BLaER1 (cell line): ENCODE results near the gene ANKRA2.

Source experiments
- H3K27ac ChIP-seq: shearing (Covaris generic); formaldehyde crosslinking; 2 replicates; pipeline ENCODE4 v1.8.1; 2022
- H3K27me3 ChIP-seq: shearing (Covaris generic); formaldehyde crosslinking; 2 replicates; pipeline ENCODE4 v1.8.1; 2022
- H3K36me3 ChIP-seq: shearing (Covaris generic); formaldehyde crosslinking; 2 replicates; pipeline ENCODE4 v1.8.1; 2022
- H3K4me1 ChIP-seq: shearing (Covaris generic); formaldehyde crosslinking; 2 replicates; pipeline ENCODE4 v1.8.1; 2022
- H3K4me2 ChIP-seq: shearing (Covaris generic); formaldehyde crosslinking; 2 replicates; pipeline ENCODE4 v1.8.1; 2022
- H3K4me3 ChIP-seq: shearing (Covaris generic); formaldehyde crosslinking; 2 replicates; pipeline ENCODE4 v1.8.1; 2022
- H3K9ac ChIP-seq: shearing (Covaris generic); formaldehyde crosslinking; 2 replicates; pipeline ENCODE4 v1.8.1; 2022
- H3K9me3 ChIP-seq: shearing (Covaris generic); formaldehyde crosslinking; 2 replicates; pipeline ENCODE4 v1.8.1; 2022
- H4K20me1 ChIP-seq: shearing (Covaris generic); formaldehyde crosslinking; 2 replicates; pipeline ENCODE4 v1.8.1; 2022
- Cebpa-rat ChIP-seq: shearing (Covaris generic); IDR thresholded peaks from 2 replicates; pipeline ENCODE4 v1.8.1; 2022

ANKRA2 gene, protein sequence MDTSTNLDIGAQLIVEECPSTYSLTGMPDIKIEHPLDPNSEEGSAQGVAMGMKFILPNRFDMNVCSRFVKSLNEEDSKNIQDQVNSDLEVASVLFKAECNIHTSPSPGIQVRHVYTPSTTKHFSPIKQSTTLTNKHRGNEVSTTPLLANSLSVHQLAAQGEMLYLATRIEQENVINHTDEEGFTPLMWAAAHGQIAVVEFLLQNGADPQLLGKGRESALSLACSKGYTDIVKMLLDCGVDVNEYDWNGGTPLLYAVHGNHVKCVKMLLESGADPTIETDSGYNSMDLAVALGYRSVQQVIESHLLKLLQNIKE

DNA sequence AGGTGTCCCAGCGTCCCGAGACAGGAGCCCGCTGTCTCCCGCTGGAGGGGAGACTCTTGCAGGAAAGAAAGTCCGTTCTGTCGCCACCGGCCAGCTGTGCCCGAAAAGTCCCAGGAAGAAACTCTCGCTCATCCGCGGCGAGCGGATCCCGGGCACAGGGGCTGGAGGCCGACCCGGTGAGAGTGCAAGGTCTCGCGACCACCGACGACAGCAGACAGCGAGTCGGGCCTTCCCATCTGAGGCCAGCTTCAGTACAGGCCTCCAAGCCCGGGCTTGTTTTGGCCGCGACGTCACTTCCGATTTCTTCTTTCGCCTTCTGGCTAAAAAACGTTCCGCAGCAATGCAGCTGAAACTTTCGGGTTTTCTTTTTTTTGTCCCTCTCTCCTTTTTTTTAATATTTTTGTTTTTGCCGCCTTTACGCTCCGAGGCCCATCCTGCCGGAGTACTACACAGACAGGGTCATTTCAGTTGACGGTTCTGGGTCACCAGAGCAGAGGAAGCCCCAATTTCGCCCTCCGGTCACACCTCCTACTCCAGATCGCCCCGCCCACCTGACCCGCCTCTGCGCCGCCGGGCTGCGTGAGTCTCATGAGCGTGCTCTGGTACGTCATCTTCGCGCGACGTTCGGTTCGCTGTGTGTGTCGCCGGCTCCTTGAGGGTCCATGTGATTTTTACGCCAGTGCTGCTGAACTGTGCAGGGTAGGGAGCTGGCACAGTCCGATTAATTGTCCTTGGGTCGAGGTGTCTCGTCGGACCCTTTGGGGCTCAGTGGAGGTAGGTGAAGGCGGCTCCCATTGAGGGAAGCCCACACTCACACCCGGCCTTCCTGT, at the start of gene ANKRA2, which contains the start of gene UTP15:
TSS of gene ANKRA2 (minus strand) at position 501 of the 830 bp plus-strand sequence. CDS start 2,758 bp downstream, outside the sequence.
TSS of gene UTP15 (plus strand) at position 605 of the 830 bp plus-strand sequence. CDS start 1,602 bp downstream, outside the sequence.
- Histone ChIP-seq H3K36me3 (peaks cover 38% of the 10 kb centered on the region), H3K9me3 (no peaks in the 10 kb centered on the region), H3K27me3 (no peaks in the 10 kb centered on the region), H3K27ac (peak within 1 kb of the TSS; percentile 90), H3K4me2 (peak within 1 kb of the TSS; percentile 85), H3K4me1 (peaks cover 32% of the 10 kb centered on the region), H3K4me3 (peak within 1 kb of the TSS; percentile 79), H4K20me1 (peaks cover 13% of the 10 kb centered on the region; the same call in 1 of the 2 replicates), H3K9ac (peak within 1 kb of the TSS; percentile 95)
- TF ChIP-seq Cebpa-rat = no peak

DNA sequence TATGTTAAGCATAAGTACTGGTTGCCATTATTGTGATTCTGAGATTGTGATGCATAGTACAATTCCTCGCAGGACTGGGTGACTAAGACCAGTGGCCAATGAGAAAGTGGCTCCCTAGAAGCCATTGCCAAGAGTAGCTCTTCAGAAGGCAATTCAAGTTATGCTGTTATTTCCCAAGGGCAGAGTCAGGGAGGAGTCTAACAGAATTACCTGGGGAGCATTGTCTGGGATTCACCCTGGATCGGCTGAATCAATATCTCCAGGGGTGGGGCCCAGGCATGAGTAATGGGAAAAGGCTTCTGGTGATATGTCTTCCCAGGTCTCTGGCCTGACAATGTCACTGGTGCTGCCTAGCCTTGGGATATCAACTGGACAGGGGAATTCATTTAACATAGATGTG, 49.6 kb upstream of the ANKRA2 start:
- no peaks in the 10 kb centered on the region for H3K27me3 ChIP-seq
- no peaks in the 10 kb centered on the region for H4K20me1 ChIP-seq
- H3K9ac ChIP-seq = no peak overlapping the region
- peaks cover 11% of the 10 kb centered on the region; the same call in 1 of the 2 replicates for H3K9me3 ChIP-seq
- no peak overlapping the region for H3K4me2 ChIP-seq
- H3K27ac ChIP-seq = no peak overlapping the region
- H3K36me3 ChIP-seq = no peaks in the 10 kb centered on the region
- no peaks in the 10 kb centered on the region for H3K4me1 ChIP-seq
- no peak overlapping the region for H3K4me3 ChIP-seq
- no peak for TF ChIP-seq Cebpa-rat

DNA sequence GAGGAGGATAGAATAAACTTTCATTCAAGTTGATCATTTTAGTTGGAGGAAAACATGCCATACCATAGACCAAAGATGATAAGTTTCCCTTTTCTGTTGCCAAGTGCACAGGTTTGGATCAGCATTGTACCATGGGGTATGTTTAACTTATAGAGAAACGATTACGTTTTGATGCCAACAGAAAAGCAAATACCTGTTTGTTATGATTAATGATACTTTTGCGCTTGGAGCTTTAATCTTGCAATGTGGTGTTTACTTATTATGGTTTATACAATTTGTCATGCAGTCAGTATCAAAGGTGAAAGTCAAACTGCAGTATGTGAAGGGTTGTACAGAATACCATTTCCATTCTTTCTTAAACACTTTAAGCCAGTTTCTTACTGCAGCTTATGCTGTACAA, 47.4 kb upstream of the ANKRA2 start:
- Histone ChIP-seq H3K27ac (no peak overlapping the region), H3K4me2 (no peak overlapping the region), H3K36me3 (no peaks in the 10 kb centered on the region), H3K9ac (no peak overlapping the region), H3K9me3 (peaks cover 11% of the 10 kb centered on the region; the same call in 1 of the 2 replicates), H3K4me3 (no peak overlapping the region), H4K20me1 (no peaks in the 10 kb centered on the region), H3K27me3 (no peaks in the 10 kb centered on the region), H3K4me1 (no peaks in the 10 kb centered on the region)
- TF ChIP-seq Cebpa-rat = no peak

DNA sequence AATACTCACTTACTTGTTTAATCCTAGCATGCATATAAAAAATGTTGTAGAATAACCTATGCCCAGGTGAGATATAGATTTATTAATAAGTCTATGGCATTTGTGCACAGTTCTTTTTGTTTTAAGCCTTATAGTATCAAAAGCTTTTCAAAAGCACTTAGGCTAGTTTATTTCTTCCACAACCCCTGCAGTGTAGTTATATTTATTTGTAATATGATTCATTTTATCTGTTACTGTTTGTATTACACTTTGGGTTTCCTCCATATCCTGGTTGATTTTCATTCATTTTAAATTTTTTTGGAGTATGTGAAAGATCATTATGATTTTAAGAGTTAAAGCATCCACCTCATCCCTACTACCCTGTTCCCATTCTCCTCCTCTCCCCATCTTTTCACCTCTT, 41.8 kb upstream of the ANKRA2 start:
- Histone ChIP-seq H3K36me3 (no peaks in the 10 kb centered on the region), H3K4me3 (no peak overlapping the region), H3K9me3 (peaks cover 11% of the 10 kb centered on the region; the same call in 1 of the 2 replicates), H3K4me2 (no peak overlapping the region), H3K27me3 (no peaks in the 10 kb centered on the region), H4K20me1 (no peaks in the 10 kb centered on the region), H3K27ac (no peak overlapping the region), H3K4me1 (no peaks in the 10 kb centered on the region), H3K9ac (no peak overlapping the region)
- TF ChIP-seq Cebpa-rat = no peak

DNA sequence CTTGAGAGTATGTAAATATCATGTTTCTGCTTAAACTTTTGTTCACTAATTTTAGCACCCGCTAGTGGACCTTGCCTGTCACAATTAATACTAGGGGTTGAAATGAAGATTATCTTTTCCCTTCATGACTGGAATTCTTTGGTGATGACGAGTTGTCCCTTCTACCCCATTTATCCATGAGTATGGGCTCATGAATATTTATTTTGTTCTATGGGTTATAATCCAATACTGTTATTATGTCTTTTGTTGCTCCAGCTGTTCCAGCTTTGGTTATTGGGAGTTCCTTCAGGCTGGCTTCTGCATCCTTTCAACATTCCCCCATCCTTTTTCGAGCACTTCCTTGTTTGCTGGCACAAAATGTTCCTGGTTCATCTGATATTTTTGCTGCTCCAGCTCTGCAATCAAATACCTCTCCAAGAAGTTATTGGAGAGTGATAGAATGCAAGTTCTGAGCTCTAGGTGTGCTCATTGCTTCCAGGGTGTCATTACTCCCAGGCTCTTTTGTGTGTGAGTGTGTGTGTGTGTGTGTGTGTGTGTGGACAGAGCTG, 40.8 kb upstream of the ANKRA2 start:
- Histone ChIP-seq H3K36me3 (no peaks in the 10 kb centered on the region), H3K27me3 (no peaks in the 10 kb centered on the region), H3K9ac (no peak overlapping the region), H4K20me1 (no peaks in the 10 kb centered on the region), H3K4me1 (no peaks in the 10 kb centered on the region), H3K4me2 (no peak overlapping the region), H3K9me3 (peaks cover 15% of the 10 kb centered on the region; the same call in 1 of the 2 replicates), H3K27ac (no peak overlapping the region), H3K4me3 (no peak overlapping the region)
- no peak for TF ChIP-seq Cebpa-rat

DNA sequence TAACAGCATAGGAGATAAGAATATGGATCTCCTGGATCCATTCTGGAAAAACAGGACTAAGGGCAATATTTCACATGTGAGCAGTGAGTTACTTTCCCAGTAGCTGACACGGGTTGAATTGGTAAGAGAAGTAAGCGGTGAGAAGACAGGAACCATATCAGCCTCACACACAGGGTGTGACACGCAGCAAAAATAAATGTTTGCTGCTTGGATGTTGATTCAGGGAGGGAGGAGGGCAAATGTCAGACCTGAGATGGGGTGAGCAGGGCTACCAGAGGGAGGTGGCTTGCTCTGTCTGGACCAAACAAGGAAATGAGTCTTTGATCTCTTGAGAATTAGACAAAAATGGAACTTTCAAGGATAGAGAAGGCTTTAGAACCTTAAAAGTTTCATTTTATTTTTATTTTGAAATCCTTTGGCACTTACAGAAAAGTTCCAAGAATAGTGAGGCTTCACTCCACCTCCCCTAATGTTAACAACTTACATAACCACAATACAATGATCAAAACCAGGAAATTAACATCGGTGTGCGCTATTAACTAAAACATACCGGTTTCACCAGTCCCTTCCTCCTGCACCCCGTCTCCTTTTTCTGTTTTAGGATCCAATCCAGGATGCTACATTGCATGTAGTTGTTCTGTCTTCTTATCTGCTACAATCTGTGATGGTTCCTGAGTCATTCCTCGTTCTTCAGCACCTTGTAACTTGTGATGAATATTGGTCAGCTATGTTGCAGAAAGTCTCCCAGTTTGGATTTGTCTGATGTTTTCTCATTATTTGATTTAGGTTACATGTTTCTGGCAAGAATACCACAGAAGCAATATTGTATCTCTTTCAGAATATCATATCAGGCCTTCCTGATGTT, 40.0 kb upstream of the ANKRA2 start:
- Histone ChIP-seq H3K4me2 (no peak overlapping the region), H3K27ac (no peak overlapping the region), H3K4me1 (no peaks in the 10 kb centered on the region), H3K9ac (no peak overlapping the region), H3K36me3 (no peaks in the 10 kb centered on the region), H3K9me3 (peaks cover 7% of the 10 kb centered on the region; the same call in 1 of the 2 replicates), H3K4me3 (no peak overlapping the region), H3K27me3 (no peaks in the 10 kb centered on the region), H4K20me1 (no peaks in the 10 kb centered on the region)
- TF ChIP-seq Cebpa-rat = no peak

DNA sequence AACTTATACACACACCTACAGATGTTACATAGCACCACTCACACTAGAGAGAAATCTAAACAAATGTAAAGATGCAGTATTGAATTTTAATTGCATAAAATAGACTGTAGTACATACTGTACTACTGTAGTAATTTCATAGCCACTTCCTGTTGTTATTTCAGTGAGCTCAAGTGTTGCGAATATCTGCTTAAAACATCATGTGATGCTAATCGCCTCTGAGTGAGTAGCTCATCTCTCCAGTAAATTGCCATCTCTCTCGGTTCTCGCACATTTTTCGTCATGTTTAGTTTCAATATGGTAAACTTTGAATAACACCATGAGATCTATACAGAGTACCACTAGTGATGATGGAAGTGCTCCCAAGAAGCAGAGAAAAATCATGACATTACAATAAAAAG, 38.6 kb upstream of the ANKRA2 start:
- H3K4me2 ChIP-seq = no peak overlapping the region
- no peaks in the 10 kb centered on the region for H4K20me1 ChIP-seq
- no peak overlapping the region for H3K27ac ChIP-seq
- no peak for TF ChIP-seq Cebpa-rat
- H3K4me1 ChIP-seq = no peaks in the 10 kb centered on the region
- H3K9me3 ChIP-seq = peaks cover 7% of the 10 kb centered on the region; the same call in 1 of the 2 replicates
- H3K4me3 ChIP-seq = no peak overlapping the region
- H3K9ac ChIP-seq = no peak overlapping the region
- no peaks in the 10 kb centered on the region for H3K27me3 ChIP-seq
- H3K36me3 ChIP-seq = no peaks in the 10 kb centered on the region

DNA sequence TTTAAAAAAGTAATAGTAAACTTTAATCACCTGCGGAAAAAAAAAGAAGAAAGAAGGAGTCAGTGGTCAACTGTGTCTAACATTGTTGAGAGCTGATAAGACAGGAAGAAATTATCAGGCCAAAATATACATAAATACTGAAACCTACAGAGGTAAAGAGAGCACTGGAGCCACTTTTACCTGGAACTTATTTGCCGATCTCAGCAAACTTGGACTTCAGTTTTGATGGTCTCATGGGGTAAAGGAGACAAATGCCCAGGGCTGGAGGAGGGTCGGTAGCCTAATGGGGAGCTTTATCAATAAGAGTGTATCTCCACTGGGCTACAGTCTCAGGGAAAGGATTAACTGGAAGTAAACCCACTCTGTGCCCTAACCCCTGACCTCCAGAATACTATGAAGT, 33.9 kb upstream of the ANKRA2 start:
- no peak for TF ChIP-seq Cebpa-rat
- Histone ChIP-seq H3K4me2 (no peak overlapping the region), H3K9me3 (peaks cover 7% of the 10 kb centered on the region; the same call in 1 of the 2 replicates), H3K4me3 (no peak overlapping the region), H3K27me3 (no peaks in the 10 kb centered on the region), H3K4me1 (no peaks in the 10 kb centered on the region), H3K9ac (no peak overlapping the region), H3K27ac (no peak overlapping the region), H3K36me3 (no peaks in the 10 kb centered on the region), H4K20me1 (no peaks in the 10 kb centered on the region)

DNA sequence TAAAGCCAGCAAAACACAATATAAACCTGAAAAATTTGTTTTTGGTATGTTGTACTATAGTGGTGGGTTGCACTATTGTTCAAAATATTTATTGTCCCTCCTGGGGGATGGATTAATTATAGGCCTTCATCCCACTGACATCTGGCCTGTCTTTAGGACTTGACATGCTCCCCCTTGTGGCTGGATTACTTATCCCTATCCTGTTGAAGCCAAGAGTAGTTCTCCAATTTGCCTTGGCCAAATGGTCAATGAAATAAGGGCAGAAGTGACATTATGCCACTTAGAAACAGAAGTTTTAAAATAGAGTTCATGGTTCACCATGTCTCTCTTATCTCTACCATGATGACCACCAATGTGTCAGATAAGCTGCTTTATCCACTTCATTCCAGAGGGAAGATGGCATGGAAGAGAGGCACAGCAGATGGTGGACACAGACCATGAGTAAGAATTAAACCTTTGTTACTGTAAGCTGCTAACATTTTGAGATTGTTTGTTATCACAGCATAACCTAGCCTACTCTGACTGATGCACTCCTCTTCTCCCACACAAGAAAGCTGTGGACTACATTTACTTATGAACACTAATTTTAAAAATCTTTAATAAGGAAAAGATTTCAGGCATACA, 31.4 kb upstream of the ANKRA2 start:
- Histone ChIP-seq H3K9me3 (peaks cover 4% of the 10 kb centered on the region; the same call in 1 of the 2 replicates), H4K20me1 (no peaks in the 10 kb centered on the region), H3K4me3 (no peak overlapping the region), H3K27ac (no peak overlapping the region), H3K36me3 (no peaks in the 10 kb centered on the region), H3K4me2 (no peak overlapping the region), H3K4me1 (no peaks in the 10 kb centered on the region), H3K9ac (no peak overlapping the region), H3K27me3 (no peaks in the 10 kb centered on the region)
- no peak for TF ChIP-seq Cebpa-rat
